Measurements from ENCODE around the gene CIDEB.

CIDEB gene

DNA sequence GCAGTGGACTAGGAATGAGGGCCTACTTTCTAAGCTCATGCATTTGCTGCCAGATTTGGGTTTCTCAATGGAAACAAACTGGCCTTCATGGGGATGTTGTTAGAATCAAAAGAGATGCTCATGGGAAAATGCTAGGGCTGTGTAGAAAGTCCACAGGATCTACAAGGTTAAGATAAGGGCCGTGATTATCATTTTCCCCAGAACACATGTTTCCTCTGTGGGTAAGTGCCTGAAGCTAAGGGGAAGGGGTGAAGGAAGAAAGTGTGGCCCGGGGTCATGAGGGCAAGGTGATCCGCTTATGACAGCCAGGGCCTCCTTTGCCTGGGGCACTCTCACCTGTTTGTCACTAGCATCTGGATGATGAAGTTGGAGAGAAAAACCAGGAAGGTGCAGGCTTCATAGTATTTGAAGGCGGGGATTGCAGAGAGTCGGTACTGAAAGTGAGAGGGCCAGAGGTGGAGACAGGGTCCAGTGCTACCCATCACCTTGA lies 17.3 kb upstream of the CIDEB start:
- H3K4me3 ChIP-seq (ENCODE audit: low read length), result no peak overlapping the region
- DNase-seq (ENCODE audit: low read depth), result no peak
- TF ChIP-seq, protein P1, sequence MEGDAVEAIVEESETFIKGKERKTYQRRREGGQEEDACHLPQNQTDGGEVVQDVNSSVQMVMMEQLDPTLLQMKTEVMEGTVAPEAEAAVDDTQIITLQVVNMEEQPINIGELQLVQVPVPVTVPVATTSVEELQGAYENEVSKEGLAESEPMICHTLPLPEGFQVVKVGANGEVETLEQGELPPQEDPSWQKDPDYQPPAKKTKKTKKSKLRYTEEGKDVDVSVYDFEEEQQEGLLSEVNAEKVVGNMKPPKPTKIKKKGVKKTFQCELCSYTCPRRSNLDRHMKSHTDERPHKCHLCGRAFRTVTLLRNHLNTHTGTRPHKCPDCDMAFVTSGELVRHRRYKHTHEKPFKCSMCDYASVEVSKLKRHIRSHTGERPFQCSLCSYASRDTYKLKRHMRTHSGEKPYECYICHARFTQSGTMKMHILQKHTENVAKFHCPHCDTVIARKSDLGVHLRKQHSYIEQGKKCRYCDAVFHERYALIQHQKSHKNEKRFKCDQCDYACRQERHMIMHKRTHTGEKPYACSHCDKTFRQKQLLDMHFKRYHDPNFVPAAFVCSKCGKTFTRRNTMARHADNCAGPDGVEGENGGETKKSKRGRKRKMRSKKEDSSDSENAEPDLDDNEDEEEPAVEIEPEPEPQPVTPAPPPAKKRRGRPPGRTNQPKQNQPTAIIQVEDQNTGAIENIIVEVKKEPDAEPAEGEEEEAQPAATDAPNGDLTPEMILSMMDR (conservative IDR thresholded peaks at IDR 0.05; ENCODE audit: low read depth, low read length), result no peak

DNA sequence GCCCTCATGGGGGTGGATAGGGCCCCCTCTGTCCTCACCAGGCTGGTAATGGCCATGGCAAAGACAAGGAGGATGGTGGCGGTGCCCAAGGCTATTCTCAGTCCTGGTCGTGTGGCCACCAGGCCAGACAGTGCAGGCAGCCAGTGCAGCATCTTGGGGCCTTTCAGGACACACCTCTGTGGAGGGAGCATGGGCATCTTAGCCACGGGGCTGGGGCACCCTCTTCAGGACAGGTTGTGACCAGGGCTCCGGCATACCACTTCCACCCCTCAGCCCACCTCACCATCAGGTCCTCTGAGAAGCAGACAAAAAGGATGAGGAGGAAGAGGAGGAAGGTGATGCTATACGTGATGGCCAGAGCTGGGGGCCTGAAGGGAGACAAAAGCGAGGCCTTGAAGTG lies 16.2 kb upstream of the CIDEB start:
- DNase-seq (ENCODE audit: low read depth), result no peak
- no peak overlapping the region for H3K4me3 ChIP-seq (ENCODE audit: low read length)
- TF ChIP-seq, protein P1 (conservative IDR thresholded peaks at IDR 0.05; ENCODE audit: low read depth, low read length), result no peak

DNA sequence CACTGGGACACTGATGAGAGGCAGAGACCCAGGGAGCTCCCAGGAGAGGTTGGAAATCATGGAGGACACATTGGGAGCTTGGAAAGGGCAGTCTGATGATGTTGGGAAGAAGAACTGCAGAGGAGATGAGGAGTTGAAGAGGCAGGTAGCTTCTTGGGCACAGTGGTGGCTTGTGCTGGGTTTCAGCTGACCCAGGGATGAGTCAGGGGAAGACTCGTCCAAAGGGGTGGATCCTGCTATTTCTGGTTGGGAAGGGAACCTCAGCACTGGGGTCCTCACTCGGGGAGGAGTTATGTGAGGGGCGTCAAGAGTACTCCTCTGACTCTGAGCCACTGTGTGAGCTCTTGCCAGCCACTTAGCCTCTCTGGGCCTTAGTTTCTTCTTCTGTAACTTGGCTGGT lies 15.6 kb upstream of the CIDEB start:
- DNase-seq (ENCODE audit: low read depth), result no peak
- TF ChIP-seq, protein P1 (conservative IDR thresholded peaks at IDR 0.05; ENCODE audit: low read depth, low read length), result no peak
- H3K4me3 ChIP-seq (ENCODE audit: low read length), result no peak overlapping the region

DNA sequence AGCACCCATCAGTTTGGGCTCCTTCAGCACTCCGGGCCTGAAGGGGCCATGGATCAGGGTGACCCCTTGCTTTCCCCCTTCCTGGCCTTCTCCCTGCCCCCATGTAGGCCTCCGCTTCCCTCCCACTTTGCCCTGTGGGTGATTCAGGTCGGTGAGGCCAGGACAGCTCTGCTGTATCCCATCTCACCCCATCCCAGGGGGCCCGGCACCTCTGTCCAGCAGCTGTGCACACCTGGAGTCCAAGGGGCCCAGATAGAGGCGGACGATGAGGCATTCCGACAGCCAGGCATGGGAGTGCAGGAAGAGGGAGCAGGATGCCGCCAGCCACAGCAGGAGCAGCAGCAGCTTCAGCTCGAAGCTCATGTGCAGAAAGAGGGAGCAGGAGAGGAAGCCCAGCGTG lies 14.9 kb upstream of the CIDEB start:
- H3K4me3 ChIP-seq (ENCODE audit: low read length), result no peak overlapping the region
- no peak for DNase-seq (ENCODE audit: low read depth)

DNA sequence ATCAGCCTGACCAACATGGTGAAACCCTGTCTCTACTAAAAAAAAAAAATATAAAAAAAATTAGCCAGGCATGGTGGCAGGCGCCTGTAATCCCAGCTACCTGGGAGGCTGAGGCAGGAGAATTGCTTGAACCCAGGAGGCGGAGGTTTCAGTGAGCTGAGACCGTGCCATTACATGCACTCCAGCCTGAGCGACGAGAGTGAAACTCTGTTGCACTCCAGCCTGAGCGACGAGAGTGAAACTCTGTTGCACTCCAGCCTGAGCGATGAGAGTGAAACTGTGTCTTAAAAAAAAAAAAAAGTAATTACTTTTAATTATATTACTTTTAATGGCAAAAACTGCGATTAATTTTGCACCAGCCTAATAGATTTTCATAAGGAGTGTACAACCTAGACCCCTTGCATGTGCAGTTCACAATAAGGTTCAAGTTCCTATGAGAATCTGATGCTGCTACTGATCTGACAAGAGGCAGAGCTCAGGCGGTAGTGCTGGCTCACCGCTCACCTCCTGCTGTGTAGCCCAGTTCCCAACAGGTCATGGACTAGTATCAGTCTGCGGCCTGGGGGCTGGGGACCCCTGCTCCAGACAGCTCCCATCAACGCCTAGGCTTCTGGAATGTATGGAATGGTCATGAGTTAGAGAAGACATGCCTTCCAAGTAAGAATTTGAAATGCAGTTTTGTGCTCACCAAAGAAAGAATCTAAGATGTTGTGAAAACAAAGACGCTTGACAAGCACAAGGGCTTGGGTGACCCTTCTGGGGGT lies 13.6 kb upstream of the CIDEB start:
- TF ChIP-seq, protein P1 (conservative IDR thresholded peaks at IDR 0.05; ENCODE audit: low read depth, low read length), result no peak
- DNase-seq (ENCODE audit: low read depth), result no peak
- H3K4me3 ChIP-seq (ENCODE audit: low read length), result no peak overlapping the region

More for the DNA sequence above, 14.9 kb upstream of the CIDEB start:
- TF ChIP-seq, protein P1 (conservative IDR thresholded peaks at IDR 0.05; ENCODE audit: low read depth, low read length), result no peak

DNA sequence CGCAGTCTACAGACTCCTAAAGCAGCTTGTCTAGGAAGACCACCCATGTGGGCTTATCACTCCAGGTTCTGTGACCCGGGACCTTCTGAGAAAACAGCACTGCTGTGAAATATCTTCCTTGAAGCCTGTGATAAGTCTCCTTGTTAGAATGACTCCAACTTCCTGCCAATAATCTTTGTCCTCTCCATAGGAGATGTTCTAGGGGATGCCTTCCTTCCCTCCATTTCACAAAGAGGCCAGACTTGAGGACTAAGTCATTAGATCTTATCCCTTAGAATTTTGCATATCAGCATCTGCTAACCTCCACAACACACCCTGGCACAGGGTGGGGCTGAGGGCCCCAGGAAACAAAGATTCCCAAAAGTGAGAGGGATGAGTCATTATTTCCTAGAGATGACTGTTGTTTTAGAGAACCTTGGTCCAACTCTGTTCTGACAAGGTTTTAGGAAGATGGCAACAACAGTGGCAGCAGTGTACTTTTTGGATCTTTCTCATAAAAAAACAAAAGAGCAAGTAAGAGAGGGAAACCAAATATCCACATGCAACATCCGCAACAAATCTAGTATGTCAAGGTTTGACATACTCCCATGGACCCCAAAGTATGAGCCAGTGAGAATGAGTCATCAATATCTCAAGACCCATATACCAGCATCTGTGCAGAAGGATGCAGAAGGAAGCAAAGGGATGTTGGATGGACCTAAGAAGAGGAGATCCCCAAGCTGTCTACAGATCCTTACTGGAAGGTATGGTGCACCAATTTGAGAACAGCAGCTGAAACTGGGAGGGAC lies 9.6 kb upstream of the CIDEB start:
- H3K4me3 ChIP-seq (ENCODE audit: low read length), result no peak overlapping the region
- DNase-seq (ENCODE audit: low read depth), result no peak
- TF ChIP-seq, protein P1 (conservative IDR thresholded peaks at IDR 0.05; ENCODE audit: low read depth, low read length), result no peak
